K562 (cell line): ENCODE data around the gene MYO3B. TPM values are rescaled to one million over a fixed set of nuclear protein-coding genes. Genes with fewer than 3 reads are reported as not detected.

Source experiments
- ARID3B ChIP-seq: fragments of 250-450 bp; sonication (Bioruptor Pico); IDR thresholded peaks from 2 replicates; pipeline ENCODE4 v1.4.0; 2020; ENCODE audit warnings: borderline replicate concordance
- ARID4B ChIP-seq: sonication (generic); formaldehyde crosslinking; IDR thresholded peaks from 2 replicates; pipeline ENCODE4 v1.8.0; 2022; ENCODE audit warnings: mild to moderate bottlenecking, missing genetic modification reagents
- DMBX1 ChIP-seq: fragments of 250-450 bp; sonication (Bioruptor Pico); IDR thresholded peaks from 2 replicates; pipeline ENCODE4 v1.8.0; 2022; ENCODE audit warnings: inconsistent platforms, mild to moderate bottlenecking, moderate library complexity, borderline replicate concordance
- GTF2B ChIP-seq: IDR thresholded peaks from 2 replicates; pipeline ENCODE4 v1.6.1; 2011; ENCODE audit not compliant: insufficient read length; ENCODE audit errors: extremely low read depth
- ILF3 ChIP-seq: fragments of 450-650 bp; IDR thresholded peaks from 2 replicates; pipeline ENCODE4 v1.6.1; 2018; ENCODE audit warnings: antibody characterized with exemption, mild to moderate bottlenecking, moderate library complexity, borderline replicate concordance
- JUNB ChIP-seq: fragments of 450-650 bp; formaldehyde crosslinking; conservative IDR thresholded peaks from 2 replicates; pipeline ENCODE4 v1.4.0; 2020; ENCODE audit warnings: mild to moderate bottlenecking
- NFATC3 ChIP-seq: fragments of 450-650 bp; IDR thresholded peaks from 2 replicates; pipeline ENCODE4 v1.6.1; 2017; ENCODE audit warnings: mild to moderate bottlenecking
- SMAD2 ChIP-seq: fragments of 150-350 bp; IDR thresholded peaks from 2 replicates; pipeline ENCODE4 v1.6.1; 2014; ENCODE audit warnings: low read depth, mild to moderate bottlenecking, low read length
- SRF ChIP-seq, 2 experiments: fragments of 250-450, 450-650 bp in 1 of 2; sonication (Bioruptor Pico) in 1 of 2; sonication (generic) in 1 of 2; formaldehyde crosslinking; IDR thresholded peaks; 2 replicates each; pipeline versions ENCODE4 v1.5.0 to v1.5.1; 2020 to 2022; ENCODE audit warnings: mild to moderate bottlenecking in 1 of 2, missing genetic modification reagents in 1 of 2
- ZKSCAN8 ChIP-seq: fragments of 200-800 bp; sonication (Bioruptor generic); IDR thresholded peaks from 2 replicates; pipeline ENCODE4 v1.6.1; 2016; ENCODE audit warnings: missing genetic modification characterization, missing compliant biosample characterization
- ZNF740 ChIP-seq, 3 experiments: fragments of 200-800 bp in 1 of 3; sonication (Bioruptor generic) in 1 of 3; sonication (generic) in 1 of 3; formaldehyde crosslinking in 1 of 3; IDR thresholded peaks; 2 replicates each; pipeline versions ENCODE4 v1.6.1 to v1.8.0; 2016 to 2022; ENCODE audit warnings: mild to moderate bottlenecking in 2 of 3, missing compliant biosample characterization in 2 of 3, missing genetic modification characterization in 2 of 3, missing genetic modification reagents in 1 of 3
- ZNF79 ChIP-seq: fragments of 250-450 bp; sonication (Bioruptor Pico); IDR thresholded peaks from 2 replicates; pipeline ENCODE4 v1.4.0; 2020; ENCODE audit warnings: low read depth, mild to moderate bottlenecking, moderate library complexity
- polyA plus RNA-seq, 8 experiments: library from polyadenylated mRNA; depleted of rRNA in 4 of 8; stranded (reverse) in 5 of 8; unstranded in 3 of 8; fragments of >200 nt; fragmentation: Nextera tagmentation in 2 of 8; fragmentation: Illumina TruSeq in 1 of 8; extraction: Ambion mirVana in 2 of 8; extraction: Trizol in 1 of 8; gene quantifications; 2 replicates each; pipeline versions ENCODE4 v1.2.1 to v1.2.3, GENCODE V29; 2011 to 2014; ENCODE audit warnings: inconsistent platforms in 1 of 8, missing spikeins in 1 of 8
- total RNA-seq, 7 experiments: library from RNA; depleted of rRNA in 6 of 7; stranded (reverse); fragments of >200 nt in 6 of 7; fragmentation: Illumina TruSeq in 2 of 7; extraction: Trizol in 2 of 7; gene quantifications; 2 replicates each; pipeline versions ENCODE4 v1.2.1 to v1.2.3, GENCODE V29; 2011 to 2021; ENCODE audit warnings: low replicate concordance in 1 of 7
- TF ChIP-seq, protein P1 (sequence below): fragments of 250-450 bp; sonication (Bioruptor Pico); IDR thresholded peaks from 2 replicates; pipeline ENCODE4 v1.5.1; 2021; ENCODE audit warnings: mild to moderate bottlenecking
- TF ChIP-seq, protein P2 (sequence below): fragments of 450-650 bp; formaldehyde crosslinking; IDR thresholded peaks from 2 replicates; pipeline ENCODE4 v1.4.0; 2020; ENCODE audit warnings: mild to moderate bottlenecking, moderate library complexity

The MYO3B gene
- total and polyA plus RNA-seq, 9 of the 15 experiments (the other 6 are each of a cell fraction or from before 2014, with no cell fraction given): 2.7 to 6.5 (median 3.6) TPM

DNA sequence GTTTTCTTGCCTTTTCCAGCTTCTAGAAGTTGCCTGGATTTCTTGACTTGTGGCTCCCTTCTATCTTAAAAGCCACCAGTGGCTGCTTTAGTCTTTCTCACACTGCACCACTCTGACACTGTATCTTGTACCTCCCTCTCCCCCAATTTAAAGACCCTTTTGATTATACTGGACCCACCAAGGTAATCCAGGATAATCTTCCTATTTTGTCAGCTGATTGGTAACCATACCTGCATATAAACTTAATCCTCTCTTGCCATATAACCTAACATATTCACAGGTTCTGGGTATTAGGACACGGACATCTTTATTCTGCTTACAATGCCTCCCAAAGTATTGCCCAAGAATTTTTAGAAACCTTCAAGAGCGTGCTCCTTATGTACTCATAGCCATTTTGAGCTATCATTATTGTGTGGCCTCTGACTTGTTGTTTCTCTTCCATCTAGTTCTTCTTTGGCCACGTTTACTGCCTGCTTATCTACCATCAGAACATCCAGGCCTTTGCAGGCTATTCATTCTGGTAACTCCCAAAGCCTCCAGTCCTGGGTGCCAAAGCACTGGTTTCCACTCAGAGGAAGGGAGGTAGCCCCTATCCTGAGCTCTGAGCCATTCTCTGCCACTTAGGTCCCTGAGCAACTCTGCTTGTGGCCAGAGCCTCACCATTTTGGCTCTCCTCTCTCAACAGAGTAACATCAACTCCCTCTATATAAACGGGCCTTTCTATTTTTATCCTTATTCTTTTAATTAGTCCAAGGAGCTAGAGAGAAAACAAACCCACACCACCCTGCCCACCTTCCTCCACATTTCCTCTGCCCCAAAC lies 70.8 kb downstream of the MYO3B start (continued):
- peak; percentile 43; the same call in 1 of the 2 replicates for TF ChIP-seq ARID3B (CRISPR knock-in tag)
- peak; percentile 97 for TF ChIP-seq DMBX1 (CRISPR knock-in tag)
- TF ChIP-seq, protein P1, sequence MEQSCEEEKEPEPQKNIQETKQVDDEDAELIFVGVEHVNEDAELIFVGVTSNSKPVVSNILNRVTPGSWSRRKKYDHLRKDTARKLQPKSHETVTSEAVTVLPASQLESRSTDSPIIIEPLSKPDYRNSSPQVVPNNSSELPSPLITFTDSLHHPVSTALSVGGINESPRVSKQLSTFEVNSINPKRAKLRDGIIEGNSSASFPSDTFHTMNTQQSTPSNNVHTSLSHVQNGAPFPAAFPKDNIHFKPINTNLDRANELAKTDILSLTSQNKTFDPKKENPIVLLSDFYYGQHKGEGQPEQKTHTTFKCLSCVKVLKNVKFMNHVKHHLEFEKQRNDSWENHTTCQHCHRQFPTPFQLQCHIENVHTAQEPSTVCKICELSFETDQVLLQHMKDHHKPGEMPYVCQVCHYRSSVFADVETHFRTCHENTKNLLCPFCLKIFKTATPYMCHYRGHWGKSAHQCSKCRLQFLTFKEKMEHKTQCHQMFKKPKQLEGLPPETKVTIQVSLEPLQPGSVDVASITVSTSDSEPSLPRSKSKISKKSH (CRISPR knock-in tag): peak; percentile 70; the same call in 1 of the 2 replicates
- TF ChIP-seq, protein P2, sequence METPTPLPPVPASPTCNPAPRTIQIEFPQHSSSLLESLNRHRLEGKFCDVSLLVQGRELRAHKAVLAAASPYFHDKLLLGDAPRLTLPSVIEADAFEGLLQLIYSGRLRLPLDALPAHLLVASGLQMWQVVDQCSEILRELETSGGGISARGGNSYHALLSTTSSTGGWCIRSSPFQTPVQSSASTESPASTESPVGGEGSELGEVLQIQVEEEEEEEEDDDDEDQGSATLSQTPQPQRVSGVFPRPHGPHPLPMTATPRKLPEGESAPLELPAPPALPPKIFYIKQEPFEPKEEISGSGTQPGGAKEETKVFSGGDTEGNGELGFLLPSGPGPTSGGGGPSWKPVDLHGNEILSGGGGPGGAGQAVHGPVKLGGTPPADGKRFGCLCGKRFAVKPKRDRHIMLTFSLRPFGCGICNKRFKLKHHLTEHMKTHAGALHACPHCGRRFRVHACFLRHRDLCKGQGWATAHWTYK (CRISPR knock-in tag): peak; percentile 87
- TF ChIP-seq ZKSCAN8 (CRISPR knock-in tag): 0 out of 2 replicates have a peak, but pooled peaks have one; percentile 40
- TF ChIP-seq JUNB: no peak
- 0 out of 4 replicates have a peak, but pooled peaks of 1 of the 2 experiments have one; percentile 46 for TF ChIP-seq SRF (CRISPR knock-in tag; IDR thresholded peaks at IDR 0.05)
- TF ChIP-seq ZNF79: peak; percentile 75
- TF ChIP-seq ARID4B (CRISPR knock-in tag): no peak
- TF ChIP-seq NFATC3: no peak
- TF ChIP-seq GTF2B: no peak
- TF ChIP-seq ILF3: no peak
- TF ChIP-seq SMAD2: no peak
- TF ChIP-seq ZNF740 (CRISPR knock-in tag; IDR thresholded peaks at IDR 0.05): no peak
- no peak; a peak in 1 of 4 replicates for TF ChIP-seq ZNF740 (tag; IDR thresholded peaks at IDR 0.05)
